ENCODE results near the gene ZBED1.
"Not testable (repeated sequence)": the region's sequence is repeated elsewhere in the genome, so short reads cannot be mapped to it uniquely, and the experiment has no call there.

Gene ZBED1

GRCh38 chrX:2471641-2472040, 29.1 kb downstream of the ZBED1 start:
- no peak for DNase-seq

DNA sequence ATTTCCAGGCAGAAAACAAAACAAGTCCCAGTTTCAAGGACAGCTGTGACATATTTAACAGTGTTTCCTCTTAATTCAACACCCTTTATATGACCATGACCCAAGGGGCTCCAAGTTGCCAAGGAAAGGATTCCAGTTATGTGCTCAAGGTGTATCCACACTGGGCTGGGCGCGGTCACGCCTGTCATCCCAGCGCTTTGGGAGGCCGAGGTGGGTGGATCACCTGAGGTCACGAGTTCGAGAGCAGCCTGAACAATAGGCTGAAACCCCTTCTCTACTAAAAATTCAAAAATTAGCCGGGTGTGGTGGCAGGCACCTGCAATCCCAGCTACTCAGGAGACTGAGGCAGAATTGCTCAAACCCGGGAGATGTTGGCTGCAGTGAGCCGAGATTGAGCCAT, 29.6 kb downstream of the ZBED1 start:
- not testable (repeated sequence) for DNase-seq

DNA sequence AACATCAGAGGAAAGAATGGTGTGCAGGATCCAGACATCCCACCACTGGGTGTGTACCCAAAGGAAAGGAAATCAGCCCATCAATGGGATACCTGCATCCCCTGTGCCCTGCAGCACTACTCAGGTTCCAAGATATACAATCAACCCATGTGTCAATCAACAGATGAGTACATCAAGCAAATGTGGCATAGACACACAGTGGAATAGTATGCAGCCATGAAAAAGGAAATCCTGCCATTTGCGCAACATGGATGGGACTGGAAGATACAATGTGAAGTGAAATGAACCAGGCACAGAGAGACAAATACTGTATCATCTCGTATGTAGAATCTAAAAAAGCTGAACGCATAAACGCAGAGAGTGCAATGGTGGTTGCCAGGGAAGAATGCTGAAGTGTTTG, 30.9 kb downstream of the ZBED1 start:
- DNase-seq: not testable (repeated sequence)

DNA sequence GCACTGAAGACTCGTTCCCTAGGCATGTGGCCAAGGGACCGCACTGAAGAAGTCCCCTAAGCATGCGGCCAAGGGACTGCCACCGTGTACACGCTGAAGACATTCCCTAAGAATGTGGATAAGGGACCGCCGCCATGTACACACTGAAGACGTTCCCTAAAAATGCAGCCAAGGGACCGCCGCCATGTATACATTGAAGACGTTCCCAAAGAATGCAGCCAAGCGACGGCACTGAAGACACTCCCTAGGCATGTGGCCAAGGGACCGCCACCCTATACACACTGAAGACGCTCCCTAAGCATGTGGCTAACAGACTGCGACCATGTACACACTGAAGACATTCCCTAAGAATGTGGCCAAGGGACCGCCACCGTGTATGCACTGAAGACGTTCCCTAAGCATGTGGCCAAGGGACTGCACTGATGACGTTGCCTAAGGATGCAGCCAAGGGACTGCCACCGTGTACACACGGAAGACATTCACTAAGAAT, 31.5 kb downstream of the ZBED1 start:
- no peak for DNase-seq

- DNase-seq: no peak
These were observed 32.2 kb downstream of the ZBED1 start for GRCh38 chrX:2468261-2469195.

- DNase-seq: no peak
These were observed 33.7 kb downstream of the ZBED1 start for GRCh38 chrX:2466876-2467656.

DNA sequence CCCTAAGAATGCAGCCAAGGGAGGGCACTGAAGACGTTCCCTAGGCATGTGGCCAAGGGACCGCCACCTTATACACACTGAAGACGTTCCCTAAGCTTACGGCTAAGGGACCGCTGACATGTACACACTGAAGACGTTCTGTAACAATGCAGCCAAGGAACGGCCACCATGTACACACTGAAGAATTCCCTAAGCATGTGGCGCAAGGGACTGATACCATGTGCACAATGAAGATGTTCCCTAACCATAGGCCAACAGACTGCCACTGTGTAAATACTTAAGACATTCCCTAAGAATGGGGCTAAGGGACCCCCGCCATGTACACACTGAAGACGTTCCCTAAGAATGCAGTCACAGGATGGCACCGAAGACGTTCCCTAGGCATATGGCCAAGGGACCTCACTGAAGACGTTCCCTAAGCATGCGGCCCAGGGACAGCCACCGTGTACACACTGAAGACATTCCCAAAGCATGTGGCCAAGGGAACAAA, 36.1 kb downstream of the ZBED1 start:
- DNase-seq: no peak

DNA sequence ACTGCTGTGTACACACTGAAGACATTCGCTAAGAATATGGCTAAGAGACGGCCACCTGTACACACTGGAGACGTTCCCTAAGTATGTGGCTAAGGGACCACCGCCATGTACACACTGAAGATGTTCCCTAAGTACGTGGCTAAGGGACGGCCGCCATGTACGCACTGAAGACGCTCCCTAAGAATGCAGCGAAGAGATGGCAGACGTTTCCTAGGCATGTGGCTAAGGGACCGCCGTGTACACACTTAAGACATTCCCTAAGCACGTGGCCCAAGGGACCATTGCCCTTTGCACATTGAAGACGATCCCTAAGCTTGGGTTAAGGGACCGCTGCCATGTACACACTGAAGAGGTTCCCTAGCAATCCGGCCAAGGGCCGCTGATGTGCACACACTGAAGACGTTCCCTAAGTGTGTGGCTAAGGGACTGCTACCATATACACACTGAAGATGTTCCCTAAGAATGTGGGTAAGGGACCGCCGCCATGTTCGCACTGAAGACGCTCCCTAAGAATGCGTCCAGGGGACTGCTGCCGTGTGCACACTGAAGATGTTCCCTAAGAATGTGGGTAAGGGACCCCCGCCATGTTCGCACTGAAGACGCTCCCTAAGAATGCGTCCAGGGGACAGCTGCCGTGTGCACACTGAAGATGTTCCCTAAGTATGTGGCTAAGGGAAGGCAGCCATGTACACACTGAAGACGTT, 36.7 kb downstream of the ZBED1 start:
- no peak for DNase-seq

- peak; percentile 19 for DNase-seq
These were observed 37.3 kb downstream of the ZBED1 start for GRCh38 chrX:2463481-2463880.

GRCh38 chrX:2462780-2463179, 38.0 kb downstream of the ZBED1 start:
- no peak for DNase-seq

- DNase-seq: no peak
These were observed 38.7 kb downstream of the ZBED1 start for GRCh38 chrX:2462074-2462473.

DNA sequence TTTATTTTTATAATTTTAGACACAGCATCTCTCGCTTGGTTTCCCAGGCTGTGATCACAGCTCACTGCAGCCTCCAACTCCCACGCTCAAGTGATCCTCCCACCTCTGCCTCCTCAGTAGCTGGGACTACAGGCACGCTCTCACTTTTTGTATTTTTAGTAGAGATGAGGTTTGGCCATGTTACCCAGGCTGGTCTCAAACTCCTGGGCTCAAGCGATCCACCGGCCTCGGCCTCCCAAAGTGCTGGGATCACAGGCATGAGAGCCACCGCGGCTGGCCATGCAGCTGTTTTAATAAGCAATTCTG, 39.1 kb downstream of the ZBED1 start:
- DNase-seq: no peak

GRCh38 chrX:2460821-2461710, 39.7 kb downstream of the ZBED1 start:
- DNase-seq: not testable (repeated sequence)

- not testable (repeated sequence) for DNase-seq
These were observed 40.7 kb downstream of the ZBED1 start for GRCh38 chrX:2460048-2460447.

- no peak for DNase-seq
These were observed 42.5 kb downstream of the ZBED1 start for GRCh38 chrX:2458309-2458708.

DNA sequence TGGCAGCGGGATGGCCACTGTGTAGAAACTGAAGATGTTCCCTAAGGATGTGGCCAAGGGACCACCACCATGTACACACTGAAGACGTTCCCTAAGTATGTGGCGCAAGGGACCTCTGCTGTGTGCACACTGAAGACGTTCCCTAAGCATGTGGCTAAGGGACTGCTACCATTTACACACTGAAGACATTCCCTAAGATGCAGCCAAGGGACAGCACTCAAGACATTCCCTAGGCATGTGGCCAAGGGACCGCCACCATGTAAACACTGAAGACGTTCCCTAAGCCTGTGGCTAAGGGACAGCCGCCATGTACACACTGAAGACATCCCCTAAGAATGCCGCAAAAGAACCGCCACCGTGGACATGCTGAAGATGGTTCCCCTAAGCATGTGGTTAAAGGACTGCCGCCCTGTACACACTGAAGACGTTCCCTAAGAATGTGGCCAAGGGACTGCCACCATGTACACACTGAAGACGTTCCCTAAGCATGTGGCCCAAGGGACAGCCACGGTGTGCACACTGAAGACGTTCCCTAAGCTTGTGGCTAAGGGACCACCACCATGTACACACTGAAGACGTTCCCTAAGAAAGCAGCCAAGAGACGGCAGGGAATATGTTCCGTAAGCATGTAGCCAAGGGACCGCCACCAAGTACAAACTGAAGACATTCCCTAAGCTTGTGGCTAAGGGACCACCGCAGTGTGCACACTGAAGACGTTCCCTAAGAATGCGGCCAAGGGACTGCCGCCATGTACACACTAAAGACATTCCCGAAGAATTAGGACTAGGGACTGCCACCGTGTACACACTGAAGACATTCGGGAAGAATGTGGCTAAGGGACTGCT, 43.3 kb downstream of the ZBED1 start:
- DNase-seq: no peak

DNA sequence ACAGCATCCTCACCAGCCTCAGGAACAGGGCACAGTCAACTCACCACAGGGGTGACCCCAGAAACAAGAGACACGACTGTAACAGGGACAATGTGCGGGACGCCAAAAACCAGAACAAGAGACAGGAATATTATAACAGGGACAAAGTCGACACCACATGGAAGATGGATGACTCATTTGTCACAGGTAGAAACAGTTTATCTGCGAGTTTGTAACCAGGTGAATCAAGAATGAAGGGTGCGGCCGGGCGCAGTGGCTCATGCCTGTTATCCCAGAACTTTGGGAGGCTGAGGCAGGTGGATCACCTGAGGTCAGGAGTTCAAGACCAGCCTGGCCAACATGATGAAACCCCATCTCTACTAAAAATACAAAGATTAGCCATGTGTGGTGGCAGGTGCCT, 44.7 kb downstream of the ZBED1 start:
- DNase-seq: not testable (repeated sequence)

GRCh38 chrX:2454620-2455019, 46.2 kb downstream of the ZBED1 start:
- not testable (repeated sequence) for DNase-seq

GRCh38 chrX:2452799-2453198, 48.0 kb downstream of the ZBED1 start:
- no peak for DNase-seq

DNA sequence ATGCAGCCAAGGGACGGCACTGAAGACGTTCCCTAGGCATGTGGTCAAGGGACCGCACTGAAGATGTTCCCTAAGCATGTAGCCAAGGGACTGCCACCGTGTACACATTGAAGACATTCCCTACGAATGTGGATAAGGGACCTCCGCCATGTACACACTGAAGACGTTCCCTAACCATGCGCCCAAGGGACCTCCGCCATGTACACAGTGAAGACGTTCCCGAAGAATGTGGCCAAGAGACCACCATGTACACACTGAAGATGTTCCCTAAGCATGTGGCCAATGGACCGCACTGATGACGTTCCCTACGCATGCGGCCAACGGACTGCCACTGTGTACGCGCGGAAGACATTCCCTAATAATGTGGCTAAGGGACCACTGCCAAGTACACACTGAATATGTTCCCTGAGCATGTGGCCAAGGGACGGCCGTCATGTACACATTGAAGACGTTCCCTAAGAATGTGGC, 48.4 kb downstream of the ZBED1 start:
- no peak for DNase-seq

All from EL (cell line).